HG02798 (cell line): ENCODE data around the gene UGT1A4.

Experiments used
- ATAC-seq: cut with Tn5 transposase; IDR thresholded peaks from one replicate; pipeline ENCODE4 v1.9.1; 2021; ENCODE audit warnings: mild to moderate bottlenecking; ENCODE audit not compliant: unreplicated experiment, poor library complexity

The UGT1A4 gene

DNA sequence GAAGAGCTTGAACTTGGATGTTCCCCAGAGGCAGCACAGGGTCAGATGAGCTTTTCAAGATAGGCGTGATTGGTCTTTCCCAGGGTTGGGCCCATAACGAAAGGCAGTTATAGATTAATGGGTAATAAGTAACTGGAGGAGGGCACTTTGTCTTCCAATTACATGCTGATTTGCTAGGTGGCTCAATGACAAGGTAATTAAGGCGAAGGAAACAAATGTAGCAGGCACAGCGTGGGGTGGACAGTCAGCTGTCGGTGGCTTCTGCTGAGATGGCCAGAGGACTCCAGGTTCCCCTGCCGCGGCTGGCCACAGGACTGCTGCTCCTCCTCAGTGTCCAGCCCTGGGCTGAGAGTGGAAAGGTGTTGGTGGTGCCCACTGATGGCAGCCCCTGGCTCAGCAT lies at the start of gene UGT1A4:
Gene UGT1A4 (plus strand): TSS at position 185 of the 400 bp plus-strand sequence. CDS start 85 bp downstream, at position 270.
- ATAC-seq, result no peak

DNA sequence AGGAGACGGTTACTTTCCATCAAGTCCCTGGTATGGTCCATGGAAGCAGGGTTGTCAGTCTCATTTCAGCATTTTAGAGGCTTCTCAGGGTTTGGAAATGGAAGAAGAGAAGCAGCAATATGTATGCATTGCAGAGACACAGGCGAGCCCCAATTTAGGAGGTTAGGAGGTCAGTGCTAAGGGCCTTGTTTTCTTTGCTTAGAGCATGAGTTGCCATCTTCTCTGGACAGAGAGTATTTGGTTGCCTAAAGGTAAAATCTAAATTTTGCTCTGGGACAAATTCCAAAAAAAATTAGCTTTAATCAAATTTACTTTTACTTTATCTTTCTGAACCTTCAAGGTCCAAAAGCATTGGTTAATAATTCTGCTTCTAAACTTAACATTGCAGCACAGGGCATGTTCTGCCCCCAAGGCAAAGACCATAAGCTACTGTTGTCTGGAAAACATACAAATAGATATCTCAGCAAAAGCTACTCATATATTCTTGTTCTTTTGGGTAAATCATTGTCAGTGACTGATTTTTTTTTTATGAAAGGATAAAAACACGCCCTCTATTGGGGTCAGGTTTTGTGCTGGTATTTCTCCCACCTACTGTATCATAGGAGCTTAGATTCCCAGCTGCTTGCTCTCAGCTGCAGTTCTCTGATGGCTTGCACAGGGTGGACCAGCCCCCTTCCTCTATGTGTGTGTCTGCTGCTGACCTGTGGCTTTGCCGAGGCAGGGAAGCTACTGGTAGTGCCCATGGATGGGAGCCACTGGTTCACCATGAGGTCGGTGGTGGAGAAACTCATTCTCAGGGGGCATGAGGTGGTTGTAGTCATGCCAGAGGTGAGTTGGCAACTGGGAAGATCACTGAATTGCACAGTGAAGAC lies 47.0 kb upstream of the UGT1A4 start, which contains the start of gene UGT1A9:
Gene UGT1A9 (plus strand): TSS at position 609 of the 872 bp plus-strand sequence. CDS start 37 bp downstream, at position 646.
- no peak for ATAC-seq

DNA sequence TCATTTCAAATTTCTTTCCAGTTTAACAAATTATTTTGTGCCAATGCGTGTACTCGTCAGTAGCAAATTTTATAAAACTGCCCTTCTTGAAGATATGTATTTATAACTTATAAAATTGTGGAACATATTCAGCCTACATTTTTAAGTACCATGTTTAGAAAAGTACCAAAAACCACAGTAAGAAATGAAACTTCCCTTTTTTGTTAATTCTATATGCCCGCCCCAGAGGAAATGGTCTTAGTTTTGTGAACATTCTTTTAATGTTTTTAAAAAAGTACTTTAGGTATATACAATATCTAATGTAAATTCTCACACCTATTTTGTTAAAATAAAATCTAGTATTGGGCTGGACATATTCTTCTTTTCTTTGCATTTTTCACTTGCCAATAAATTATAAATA lies 45.6 kb upstream of the UGT1A4 start:
- ATAC-seq, result no peak

DNA sequence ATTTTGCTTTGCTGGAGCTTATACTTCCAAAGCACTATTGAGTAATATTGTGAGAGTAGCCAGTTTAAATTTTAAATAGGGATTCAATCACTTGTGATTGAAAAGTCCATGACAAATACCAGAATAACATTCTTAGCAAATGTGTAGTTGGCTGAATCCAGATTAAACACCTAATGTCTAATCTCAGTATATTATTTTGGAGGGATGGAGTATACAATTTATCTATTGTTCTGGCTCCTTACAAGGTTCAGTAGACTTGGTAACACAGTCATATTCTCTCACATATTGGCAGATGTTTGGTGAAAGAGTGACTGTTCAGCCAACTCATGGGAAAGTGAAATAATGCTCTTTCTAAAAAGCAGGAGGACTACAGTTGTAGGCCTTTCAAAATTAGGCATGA lies 44.6 kb upstream of the UGT1A4 start:
- no peak for ATAC-seq

DNA sequence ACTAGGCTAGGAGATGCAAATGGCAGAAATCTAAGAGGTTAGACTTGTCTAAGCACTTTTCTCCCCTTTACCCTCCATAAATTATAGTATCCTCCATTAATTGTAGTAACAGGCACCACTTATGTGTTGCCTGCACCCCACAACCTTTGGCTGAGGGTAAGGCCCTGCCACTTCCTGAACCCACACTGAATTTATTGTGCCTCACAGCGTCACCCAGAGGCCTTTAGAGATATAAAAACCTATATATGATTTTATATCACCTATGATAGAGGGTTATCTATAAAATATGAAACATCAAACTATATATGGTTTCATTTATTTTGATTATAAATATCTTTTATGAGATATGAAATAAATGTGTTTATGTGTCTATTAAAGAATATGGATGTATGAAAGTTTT lies 44.2 kb upstream of the UGT1A4 start:
- no peak for ATAC-seq

DNA sequence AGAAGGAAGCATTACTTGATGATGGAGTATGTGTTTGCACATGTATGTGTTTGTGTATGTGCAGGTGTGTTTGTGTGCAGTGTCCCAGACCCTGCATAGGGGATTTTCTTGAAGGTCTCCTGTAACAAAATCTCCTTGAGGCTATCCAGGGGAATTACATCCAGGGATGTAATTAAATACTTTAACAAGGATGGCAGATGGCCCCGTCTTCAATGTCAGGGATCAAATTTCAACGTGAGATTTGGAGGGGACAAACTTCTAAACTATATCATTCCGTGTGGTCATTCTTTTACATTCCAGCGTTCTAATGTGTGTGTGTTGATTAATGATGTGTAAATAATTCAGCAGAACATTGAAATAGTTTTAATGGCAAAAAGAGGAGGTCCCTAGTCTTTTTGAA lies 43.5 kb upstream of the UGT1A4 start:
- ATAC-seq, result no peak

DNA sequence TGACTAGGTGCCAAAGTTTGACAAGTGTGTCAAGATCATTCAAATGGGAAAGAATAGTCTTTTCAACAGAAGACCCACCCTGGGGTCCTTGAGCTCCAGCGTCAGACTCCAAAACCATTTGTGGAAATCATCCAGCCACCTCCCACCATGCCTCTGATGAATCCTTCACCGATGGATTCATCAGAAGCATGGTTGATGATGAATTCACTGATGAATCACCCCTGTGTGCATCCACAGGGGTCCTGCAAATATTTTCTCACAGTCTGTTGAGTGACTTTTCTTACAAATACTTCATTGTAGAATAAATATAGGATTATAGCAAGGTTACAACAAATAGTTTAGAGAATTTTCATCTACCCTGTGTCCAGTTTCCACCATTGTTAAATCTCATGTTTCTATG lies 42.5 kb upstream of the UGT1A4 start:
- ATAC-seq, result no peak

DNA sequence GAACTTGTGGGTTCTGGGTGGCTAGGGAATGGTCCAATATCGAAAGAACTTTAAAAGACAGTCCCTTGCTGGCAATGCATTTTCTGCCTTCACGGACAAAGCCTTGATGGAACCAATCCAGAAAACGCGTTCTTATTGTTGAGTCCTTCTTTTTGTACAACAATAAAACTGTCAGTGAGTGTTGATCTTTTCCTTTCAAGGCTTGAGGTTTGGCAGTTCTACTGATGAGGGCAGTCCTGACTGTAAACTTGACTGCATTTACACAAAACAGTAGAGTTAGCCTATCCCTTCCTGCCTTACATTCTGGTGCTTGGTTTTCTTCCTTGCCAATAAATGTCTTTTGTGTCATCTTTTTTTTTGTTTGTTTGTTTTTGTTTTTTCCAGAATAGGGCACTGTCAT lies 39.3 kb upstream of the UGT1A4 start:
- no peak for ATAC-seq

DNA sequence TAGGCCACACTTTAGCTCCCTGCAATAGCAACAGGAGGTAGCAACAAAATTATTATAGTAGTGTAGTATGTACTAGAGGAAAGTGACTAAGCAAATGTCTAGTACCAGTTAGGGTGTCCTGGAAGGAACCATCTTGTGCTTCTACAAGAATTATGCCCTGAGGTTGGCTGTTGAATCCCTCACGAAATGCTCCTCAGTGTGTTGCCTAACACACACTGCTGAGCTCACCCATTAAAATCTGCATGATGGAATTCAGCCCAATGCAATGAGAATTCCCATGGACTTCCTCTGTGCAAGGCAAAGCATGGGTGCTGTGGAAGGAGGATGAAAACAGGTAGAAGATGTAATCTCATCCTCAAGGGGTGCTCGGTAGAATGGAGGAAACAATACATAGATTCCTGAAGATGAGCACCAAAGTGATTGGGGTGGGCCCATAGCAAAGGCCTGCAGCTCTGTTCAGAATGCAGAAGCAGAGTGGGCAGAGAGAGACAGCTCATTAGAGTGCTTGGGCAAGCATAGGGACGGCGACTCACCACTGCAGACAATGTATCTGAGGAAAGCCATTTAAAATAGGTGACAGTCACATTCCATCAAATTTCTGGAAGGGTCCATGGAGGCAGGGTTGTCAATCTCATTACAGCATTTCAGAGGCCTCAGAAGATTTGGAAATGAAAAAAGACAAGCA lies 38.0 kb upstream of the UGT1A4 start:
- no peak for ATAC-seq

DNA sequence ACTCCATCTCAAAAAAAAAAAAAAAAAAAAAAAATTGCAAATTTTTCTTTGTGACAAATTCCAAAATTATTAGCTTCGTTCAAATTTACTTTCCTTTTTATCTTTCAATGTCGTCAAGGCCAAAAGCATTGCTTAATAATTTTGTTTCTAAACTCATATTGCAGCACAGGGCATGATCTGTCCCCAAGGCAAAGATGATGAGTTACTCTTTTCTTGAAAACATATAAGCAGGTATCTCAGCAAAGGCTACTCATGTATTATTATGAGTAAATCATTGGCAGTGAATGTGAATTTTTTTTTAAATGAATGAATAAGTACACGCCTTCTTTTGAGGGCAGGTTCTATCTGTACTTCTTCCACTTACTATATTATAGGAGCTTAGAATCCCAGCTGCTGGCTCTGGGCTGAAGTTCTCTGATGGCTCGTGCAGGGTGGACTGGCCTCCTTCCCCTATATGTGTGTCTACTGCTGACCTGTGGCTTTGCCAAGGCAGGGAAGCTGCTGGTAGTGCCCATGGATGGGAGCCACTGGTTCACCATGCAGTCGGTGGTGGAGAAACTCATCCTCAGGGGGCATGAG lies 36.9 kb upstream of the UGT1A4 start, which contains the start of gene UGT1A7:
Gene UGT1A7 (plus strand): TSS at position 381 of the 579 bp plus-strand sequence. CDS start 37 bp downstream, at position 418.
- no peak for ATAC-seq

DNA sequence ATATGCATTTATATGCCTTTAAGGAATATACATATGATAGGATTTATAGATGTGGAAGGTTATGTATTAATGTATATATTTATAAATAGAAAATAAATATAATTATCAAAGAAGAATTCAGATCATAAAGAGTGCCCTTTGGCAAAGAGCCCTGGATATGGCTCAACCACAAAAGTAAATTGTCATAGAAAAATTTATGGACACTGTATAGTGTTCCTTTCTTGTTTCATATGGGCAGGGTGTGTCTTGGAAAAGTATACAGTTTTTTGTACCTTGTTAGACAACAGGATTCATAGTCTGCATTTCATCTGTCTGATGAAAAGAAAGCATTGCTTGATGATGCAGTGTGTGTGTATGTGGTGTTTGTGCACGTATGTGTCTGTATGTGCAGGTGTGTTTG lies 33.9 kb upstream of the UGT1A4 start:
- no peak for ATAC-seq

DNA sequence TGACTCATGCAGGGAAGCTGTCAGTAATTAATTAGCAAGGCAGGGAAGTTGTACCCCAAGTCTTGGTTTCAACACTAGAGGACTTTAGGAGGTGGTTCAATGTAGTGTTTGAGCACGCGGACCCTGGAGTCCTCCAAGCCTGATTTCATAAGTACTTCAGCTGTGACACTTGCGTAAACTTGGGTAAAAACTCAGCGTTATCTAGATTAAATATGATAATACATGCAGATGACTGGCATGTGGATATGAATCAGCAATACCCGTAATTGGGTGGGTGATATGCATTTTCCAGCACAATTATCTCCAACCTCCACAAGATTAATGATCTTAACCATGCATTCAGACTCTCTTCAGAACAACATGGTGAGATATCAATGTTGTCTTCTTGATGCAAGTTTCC lies 31.6 kb upstream of the UGT1A4 start:
- ATAC-seq, result no peak

DNA sequence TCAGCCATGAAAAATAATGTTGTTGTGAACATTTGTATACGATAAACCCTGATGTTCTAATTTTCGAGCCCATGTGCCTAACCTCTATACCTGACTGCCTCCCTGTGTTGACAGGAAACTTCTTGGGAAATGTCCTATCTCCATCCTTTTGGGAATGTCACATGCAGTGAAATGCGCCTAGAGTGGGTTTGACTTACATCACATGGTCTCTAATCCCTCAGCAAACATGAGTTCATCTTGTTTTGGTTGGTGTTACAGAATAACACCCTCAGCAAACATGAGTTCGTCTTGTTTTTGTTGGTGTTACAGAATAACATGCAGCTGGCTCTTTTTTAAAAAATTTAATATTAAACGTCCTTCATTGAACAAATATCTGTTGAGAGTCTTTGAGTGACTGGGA lies 30.2 kb upstream of the UGT1A4 start:
- ATAC-seq, result no peak

DNA sequence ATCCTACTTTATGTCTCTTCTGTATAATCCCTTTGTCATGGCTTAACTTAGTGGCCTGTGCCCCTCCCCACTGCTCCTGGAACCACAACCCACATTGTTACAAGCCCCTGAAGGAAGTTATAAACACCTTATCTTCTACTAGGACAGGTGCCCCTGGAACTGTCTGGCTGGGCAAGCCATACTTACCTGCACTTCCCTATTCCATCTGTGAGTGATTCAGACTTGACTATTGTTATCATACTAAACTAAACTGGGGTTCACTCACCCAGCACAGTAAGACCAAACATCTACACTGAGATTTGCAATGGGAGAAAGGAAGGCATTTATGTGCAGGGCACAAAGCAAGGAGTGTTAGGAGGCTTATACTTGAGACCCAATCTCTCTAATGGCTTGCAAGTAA lies 29.5 kb upstream of the UGT1A4 start:
- ATAC-seq, result no peak

DNA sequence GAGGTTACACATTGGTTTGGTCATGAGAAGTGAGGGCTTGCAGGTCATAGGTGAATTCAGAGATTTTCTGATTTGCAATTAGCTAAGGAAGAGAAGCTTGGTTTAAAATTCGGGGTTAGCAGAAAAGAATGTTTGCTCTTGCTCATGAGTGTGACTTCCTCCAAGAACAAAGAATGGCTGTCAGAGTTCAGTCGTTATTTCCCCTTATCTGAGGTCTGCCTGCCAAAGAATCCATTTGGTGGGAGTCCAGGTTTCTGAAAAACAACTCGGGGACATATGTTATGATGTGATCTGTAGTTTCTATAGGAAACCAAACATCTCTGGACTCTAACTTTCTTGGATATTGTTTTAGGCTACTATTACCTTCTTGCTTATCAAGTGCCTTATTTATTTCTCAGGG lies 29.0 kb upstream of the UGT1A4 start:
- ATAC-seq, result no peak

DNA sequence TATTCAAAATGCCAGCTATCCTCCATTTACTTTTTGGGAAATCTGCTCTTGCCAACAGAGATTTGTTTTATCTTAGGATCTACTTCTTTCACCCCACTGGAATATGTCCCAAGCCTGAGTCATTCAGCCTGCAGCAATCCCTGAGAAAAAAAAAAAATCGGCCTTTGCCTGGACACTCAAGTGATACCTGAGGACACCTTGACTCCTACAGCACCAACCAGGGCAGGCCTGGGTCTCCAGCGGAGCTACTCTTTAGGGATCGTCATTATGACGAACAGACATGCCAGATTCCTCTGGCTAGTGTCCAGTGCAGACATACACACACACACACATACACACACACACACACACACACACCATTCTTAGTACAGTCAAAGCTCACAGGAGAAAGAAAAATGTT lies 28.1 kb upstream of the UGT1A4 start:
- no peak for ATAC-seq

DNA sequence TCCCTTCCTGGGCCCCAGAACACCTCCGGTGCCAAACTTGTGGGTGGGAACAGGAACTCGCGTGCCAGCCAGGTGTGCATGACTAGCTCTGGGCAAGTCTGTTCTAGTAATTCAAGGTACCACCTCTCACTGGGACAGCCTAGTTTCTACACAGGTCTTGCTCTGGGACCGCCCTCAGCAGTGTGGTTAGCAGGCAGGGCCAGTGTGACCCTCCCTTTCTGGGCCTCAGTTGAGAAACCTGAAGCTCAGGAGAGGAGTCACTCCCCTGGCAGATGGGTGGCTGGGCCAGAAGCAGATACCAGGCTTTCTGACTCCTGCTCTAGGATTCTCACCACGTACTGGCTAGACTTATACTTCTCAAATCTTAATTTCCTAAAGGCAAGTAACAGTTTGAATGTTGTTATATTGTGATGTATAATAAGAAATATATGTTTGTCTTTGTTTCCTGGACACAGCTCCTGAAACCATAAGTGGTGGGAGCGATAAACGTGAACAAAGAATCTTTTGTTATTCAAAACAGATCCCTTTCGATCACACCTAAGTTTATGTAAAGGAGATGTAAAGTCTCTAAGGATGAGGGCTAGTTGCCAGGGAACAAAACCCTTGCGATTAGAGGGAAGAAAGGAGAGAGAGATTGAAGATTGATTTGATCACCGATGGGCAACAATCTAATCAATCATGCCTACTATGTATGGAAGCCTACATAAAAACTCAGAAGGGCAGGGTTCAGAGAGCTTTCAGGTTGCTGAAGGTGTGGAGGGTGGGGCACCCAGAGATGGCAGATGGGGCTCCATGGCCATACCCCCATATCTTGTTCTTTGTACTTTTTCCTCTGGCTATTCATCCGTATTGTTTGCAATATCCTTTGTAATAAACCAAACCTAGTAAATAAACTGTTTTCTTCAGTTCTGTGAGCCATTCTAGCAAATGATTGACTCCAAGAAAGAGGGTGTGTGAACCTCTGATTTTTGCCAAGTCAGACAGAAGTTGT lies 26.8 kb upstream of the UGT1A4 start:
- ATAC-seq, result no peak

DNA sequence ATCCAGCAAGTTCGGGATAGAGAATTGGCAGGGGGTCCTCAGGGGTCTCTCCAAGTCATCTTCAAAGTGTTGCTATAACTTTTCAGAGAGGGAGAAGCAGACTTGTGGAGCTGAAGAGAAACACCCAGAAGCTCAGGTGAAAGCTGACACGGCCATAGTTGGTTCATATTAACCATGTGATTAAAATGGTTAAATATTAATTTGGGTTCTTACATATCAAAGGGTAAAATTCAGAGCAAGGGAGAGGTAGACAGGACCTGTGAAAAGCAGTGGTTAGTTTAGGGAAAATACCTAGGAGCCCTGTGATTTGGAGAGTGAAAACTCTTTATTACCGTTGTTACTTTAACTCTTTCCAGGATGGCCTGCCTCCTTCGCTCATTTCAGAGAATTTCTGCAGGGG lies 25.9 kb upstream of the UGT1A4 start, which contains the start of gene UGT1A6:
Gene UGT1A6 (plus strand): TSS at position 243 of the 400 bp plus-strand sequence. CDS start 115 bp downstream, at position 358.
- no peak for ATAC-seq

DNA sequence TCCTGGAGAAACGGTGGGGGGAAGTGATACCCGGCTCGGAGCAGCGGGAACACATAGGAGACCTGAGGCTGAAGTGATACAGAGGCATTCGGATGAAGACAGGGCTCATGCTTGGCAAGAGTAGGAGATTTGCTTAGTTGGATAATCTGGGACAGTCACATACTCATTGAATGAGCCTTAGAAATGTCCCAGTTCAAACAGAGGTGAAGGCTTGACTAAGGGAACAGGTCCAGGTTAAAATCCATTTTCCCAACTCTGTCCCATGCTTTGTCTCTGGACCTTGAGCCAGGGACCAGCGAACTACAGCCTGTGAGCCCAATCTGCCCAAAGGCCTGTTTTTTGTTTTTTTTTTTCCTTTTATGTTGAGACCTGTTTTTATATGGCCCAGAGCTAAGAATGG lies 24.6 kb upstream of the UGT1A4 start:
- no peak for ATAC-seq

DNA sequence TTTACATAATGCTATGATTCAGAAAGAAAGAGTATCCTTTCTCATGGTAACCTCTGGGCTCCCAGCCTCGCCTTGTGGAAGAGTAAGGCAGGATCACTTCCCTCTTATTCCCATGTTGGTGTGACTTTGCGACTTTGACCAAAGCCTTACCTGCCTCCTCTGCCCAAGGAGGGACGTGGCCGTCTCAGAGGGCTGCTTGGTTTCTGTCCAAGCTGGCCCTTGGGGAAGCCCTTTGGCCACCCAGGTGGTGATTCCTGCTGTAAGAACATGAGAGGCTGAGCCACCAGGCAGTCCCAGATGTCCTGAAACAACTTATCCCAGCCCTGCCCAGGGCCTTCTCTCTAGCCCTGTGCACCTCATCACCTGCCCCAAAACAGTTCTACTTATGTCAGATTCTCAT lies 19.8 kb upstream of the UGT1A4 start:
- no peak for ATAC-seq
